Natural killer cell (primary cell): Measurements from ENCODE around the gene CMC4. TPM values are rescaled to one million over a fixed set of nuclear protein-coding genes. Genes with fewer than 3 reads are reported as not detected.

Experiments used
- ATAC-seq, 3 donors: fragments of 150-1000 bp in 2 of 3; fragments of 200-7000 bp in 1 of 3; cut with Tn5 transposase; 1 replicate in 1 of 3; 2 replicates in 2 of 3; pipeline ENCODE4 v1.10.0; 2021; ENCODE audit warnings: mild to moderate bottlenecking in 2 of 3, moderate library complexity in 2 of 3
- DNase-seq, 2 donors: peaks; one replicate each; pipeline versions ENCODE4 v3.0.0 to v3.0.0-alpha.2; 2013 to 2021; ENCODE audit warnings: mixed read lengths in 1 of 2
- H3K27ac ChIP-seq: one replicate; pipeline ENCODE4 v1.5.1; 2013; ENCODE audit warnings: mild to moderate bottlenecking, low read length
- H3K27me3 ChIP-seq: one replicate; pipeline ENCODE4 v1.6.1; 2013; ENCODE audit warnings: low read length; ENCODE audit not compliant: control insufficient read depth, insufficient read depth
- H3K36me3 ChIP-seq: one replicate; pipeline ENCODE4 v1.6.1; 2013; ENCODE audit warnings: low read length; ENCODE audit not compliant: control insufficient read depth, insufficient read depth
- H3K4me1 ChIP-seq: one replicate; pipeline ENCODE4 v1.6.1; 2013; ENCODE audit warnings: low read length; ENCODE audit not compliant: control insufficient read depth, insufficient read depth
- H3K4me3 ChIP-seq: one replicate; pipeline ENCODE4 v1.5.1; 2013; ENCODE audit warnings: low read length
- H3K9me3 ChIP-seq: one replicate; pipeline ENCODE4 v1.6.1; 2013; ENCODE audit warnings: low read length; ENCODE audit not compliant: control insufficient read depth, insufficient read depth
- H3K27ac Mint-ChIP-seq, 2 donors: one replicate each; pipeline ENCODE4 v1.8.0; 2022; ENCODE audit warnings: mild to moderate bottlenecking in 2 of 2, mixed read lengths in 2 of 2, moderate library complexity in 1 of 2
- H3K27me3 Mint-ChIP-seq, 2 donors: one replicate each; pipeline ENCODE4 v1.8.0; 2022; ENCODE audit warnings: low read depth in 2 of 2, mixed read lengths in 2 of 2
- H3K36me3 Mint-ChIP-seq: one replicate; pipeline ENCODE4 v1.8.0; 2022; ENCODE audit warnings: mixed read lengths
- H3K4me1 Mint-ChIP-seq, 2 donors: one replicate each; pipeline ENCODE4 v1.8.0; 2022; ENCODE audit warnings: mixed read lengths in 2 of 2
- H3K4me3 Mint-ChIP-seq: one replicate; pipeline ENCODE4 v1.8.0; 2022; ENCODE audit warnings: mild to moderate bottlenecking, moderate library complexity, mixed read lengths
- H3K9me3 Mint-ChIP-seq, 2 donors: one replicate each; pipeline ENCODE4 v1.8.0; 2022; ENCODE audit warnings: mixed read lengths in 2 of 2
- CTCF ChIP-seq: fragments of 200-600 bp; IDR thresholded peaks from one replicate; pipeline ENCODE4 v1.8.0; 2022; ENCODE audit warnings: antibody characterized with exemption
- WGBS: methylation state at CpG from one replicate; pipeline ENCODE4 v1.1.7; 2013; ENCODE audit warnings: missing lambda C conversion rate; ENCODE audit not compliant: insufficient coverage; 5-methylcytosine and 5-hydroxymethylcytosine counted together
- intact Hi-C: fragments of 100-400 bp; cut with micrococcal nuclease; formaldehyde crosslinking; loops from one replicate; pipeline ENCODE4 v1.14.2; 2022
- total RNA-seq, 4 donors: library from RNA; stranded (reverse); fragments of 120-200 nt in 1 of 4; gene quantifications; one replicate each; pipeline versions ENCODE4 v1.2.3 to v1.2.4, GENCODE V29; 2013 to 2022

The CMC4 gene
- total RNA-seq, 3 donors from 2014 or later (not counting 1 experiment from before 2014, with no cell fraction given) = 2.7 to 9.2 (median 5.2) TPM

GRCh38 chrX:155026420-155026726 is 44.6 kb downstream of the CMC4 start:
- 0% methylated on average over 14 of the region's 16 CpGs for WGBS
- intact Hi-C loops = loop anchor here (1.0 to 2.0 kb wide), 2 partner anchors 31 to 44 kb away; partner anchors contain the start of genes BRCC3, CMC4 and MTCP1
- Mint-ChIP-seq H3K27ac (peak overlapping the region; percentile 87 to 95), H3K4me1 (peaks cover 5 to 6% of the 10 kb centered on the region in 2 donors), H3K27me3 (peaks cover 0 to 7% of the 10 kb centered on the region in 2 donors), H3K36me3 (no peaks in the 10 kb centered on the region), H3K9me3 (no peaks in the 10 kb centered on the region), H3K4me3 (peak overlapping the region; percentile 77)
- peak overlapping the region; percentile 100 for H3K27ac ChIP-seq
- no peak for ATAC-seq
- no peaks in the 10 kb centered on the region for H3K9me3 ChIP-seq
- TF ChIP-seq CTCF = no peak
- no peak for DNase-seq
- H3K27me3 ChIP-seq = no peaks in the 10 kb centered on the region
- peak overlapping the region; percentile 38 for H3K4me3 ChIP-seq
- H3K36me3 ChIP-seq = no peaks in the 10 kb centered on the region
- no peaks in the 10 kb centered on the region for H3K4me1 ChIP-seq

- Histone ChIP-seq H3K9me3 (no peaks in the 10 kb centered on the region), H3K27me3 (no peaks in the 10 kb centered on the region), H3K27ac (no peak overlapping the region), H3K4me1 (no peaks in the 10 kb centered on the region), H3K4me3 (no peak overlapping the region), H3K36me3 (no peaks in the 10 kb centered on the region)
- H3K27me3 Mint-ChIP-seq = peaks cover 0 to 7% of the 10 kb centered on the region in 2 donors
- H3K4me1 Mint-ChIP-seq = peaks cover 5 to 6% of the 10 kb centered on the region in 2 donors
- TF ChIP-seq CTCF = no peak
- WGBS = 96% methylated on average over 5 of the region's 6 CpGs
- no peak overlapping the region for H3K4me3 Mint-ChIP-seq
- no peaks in the 10 kb centered on the region for H3K9me3 Mint-ChIP-seq
- intact Hi-C loops = no loop called here
- no peak for ATAC-seq
- DNase-seq = no peak
- H3K36me3 Mint-ChIP-seq = no peaks in the 10 kb centered on the region
- peak overlapping the region in 1 of 2 donors; percentile 11 for H3K27ac Mint-ChIP-seq
These were observed 46.8 kb downstream of the CMC4 start for GRCh38 chrX:155023907-155024833.

DNA sequence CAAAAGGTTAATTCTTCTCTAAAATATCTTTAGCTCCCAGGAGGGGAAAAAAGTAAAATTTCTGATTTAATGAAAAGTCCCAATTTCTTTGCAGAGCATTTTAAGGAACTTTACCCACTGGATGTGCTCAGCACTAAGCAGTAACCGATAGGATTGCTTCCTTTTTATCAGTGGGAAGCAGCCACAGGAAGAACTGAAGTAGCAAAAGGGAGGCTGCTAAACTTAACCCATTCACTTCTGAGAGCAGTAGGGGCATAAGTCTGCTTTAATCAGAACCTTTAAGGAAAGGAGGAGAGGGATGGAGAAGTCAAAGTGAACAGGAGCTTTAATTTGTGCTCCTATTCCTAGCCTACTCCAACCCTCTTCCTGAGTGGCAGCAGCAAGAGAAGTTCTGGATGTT is 48.4 kb downstream of the CMC4 start, which contains the start of gene F8:
TSS of gene F8 (minus strand) at position 139 of the 400 bp plus-strand sequence. CDS start 171 bp downstream, outside the sequence.
- no peak for TF ChIP-seq CTCF
- H3K9me3 ChIP-seq = no peaks in the 10 kb centered on the region
- Mint-ChIP-seq H3K27me3 (peaks cover 0 to 14% of the 10 kb centered on the region in 2 donors), H3K36me3 (no peaks in the 10 kb centered on the region), H3K4me1 (no peaks in the 10 kb centered on the region), H3K9me3 (no peaks in the 10 kb centered on the region), H3K27ac (no peak within 1 kb of the TSS), H3K4me3 (no peak within 1 kb of the TSS)
- no peaks in the 10 kb centered on the region for H3K36me3 ChIP-seq
- DNase-seq (no peak), ATAC-seq (no peak)
- H3K27me3 ChIP-seq = no peaks in the 10 kb centered on the region
- H3K27ac ChIP-seq = no peak within 1 kb of the TSS
- WGBS = 0% methylated on average over 1 of the region's 1 CpG
- no peak within 1 kb of the TSS for H3K4me3 ChIP-seq
- intact Hi-C loops = no loop called here
- H3K4me1 ChIP-seq = no peaks in the 10 kb centered on the region
